Vagina (tissue), 2 donors: ENCODE data around the gene SFI1. TPM values are rescaled to one million over a fixed set of nuclear protein-coding genes. Genes with fewer than 3 reads are reported as not detected.

Experiments
- DNase-seq, 2 donors: peaks; one replicate each; pipeline ENCODE4 v3.0.0-alpha.2; 2017; ENCODE audit errors: extremely low spot score in 2 of 2
- H3K27ac ChIP-seq: fragments of 200-600 bp; sonication (generic); one replicate; pipeline ENCODE4 v1.5.1; 2019
- H3K27me3 ChIP-seq: fragments of 200-600 bp; sonication (generic); one replicate; pipeline ENCODE4 v1.5.1; 2019
- H3K36me3 ChIP-seq, 2 donors: fragments of 200-600 bp; sonication (generic); one replicate each; pipeline ENCODE4 v1.5.1; 2017 to 2019
- H3K4me1 ChIP-seq: fragments of 200-600 bp; sonication (generic); one replicate; pipeline ENCODE4 v1.5.1; 2019
- H3K4me3 ChIP-seq, 2 donors: fragments of 200-600 bp; sonication (generic); 1 replicate in 1 of 2; 2 replicates in 1 of 2; pipeline ENCODE4 v1.5.1; 2016 to 2019
- H3K9me3 ChIP-seq: fragments of 200-600 bp; sonication (generic); one replicate; pipeline ENCODE4 v1.5.1; 2019
- CTCF ChIP-seq, 3 experiments: fragments of 450-650 bp in 2 of 3; fragments of 200-600 bp in 1 of 3; sonication (generic) in 1 of 3; IDR thresholded peaks; one replicate each; pipeline ENCODE4 v1.5.1; 2017 to 2019; ENCODE audit warnings: antibody characterized with exemption in 3 of 3, mild to moderate bottlenecking in 2 of 3, moderate library complexity in 2 of 3
- POLR2A ChIP-seq, 2 donors: fragments of 450-650 bp; IDR thresholded peaks; one replicate each; pipeline ENCODE4 v1.6.1; 2017; ENCODE audit warnings: antibody characterized with exemption in 2 of 2, mild to moderate bottlenecking in 2 of 2, moderate library complexity in 2 of 2
- POLR2AphosphoS5 ChIP-seq, 2 donors: sonication (generic); formaldehyde crosslinking; IDR thresholded peaks; one replicate each; pipeline ENCODE4 v1.9.0; 2017; ENCODE audit warnings: antibody characterized with exemption in 2 of 2, mild to moderate bottlenecking in 2 of 2, low read depth in 1 of 2; ENCODE audit not compliant: insufficient read depth in 1 of 2
- intact Hi-C: fragments of 100-400 bp; cut with DNase I; formaldehyde crosslinking; loops from one replicate; pipeline ENCODE4 v1.15.1; 2023
- total RNA-seq: library from RNA; depleted of rRNA; stranded (reverse); fragments of >200 nt; gene quantifications from one replicate; pipeline ENCODE4 v1.2.3, GENCODE V29; 2016

Gene SFI1
- total RNA-seq, 1 donor from 2014 or later: 33.6 TPM

- Histone ChIP-seq H3K4me3 (no peak overlapping the region), H3K36me3 (peaks cover 0 to 7% of the 10 kb centered on the region in 2 donors), H3K27me3 (no peaks in the 10 kb centered on the region), H3K4me1 (peaks cover 4% of the 10 kb centered on the region), H3K9me3 (no peaks in the 10 kb centered on the region), H3K27ac (no peak overlapping the region)
- TF ChIP-seq CTCF (IDR thresholded peaks at IDR 0.05) (no peak), POLR2A (IDR thresholded peaks at IDR 0.05) (no peak), POLR2AphosphoS5 (IDR thresholded peaks at IDR 0.05; ENCODE audit: insufficient read depth in 1 of 2, low read depth in 1 of 2) (no peak)
- DNase-seq: no peak
- intact Hi-C loops: no loop called here
These were observed 116.6 kb downstream of the SFI1 start for GRCh38 chr22:31612891-31613285.

GRCh38 chr22:31613286-31613903 lies 117.1 kb downstream of the SFI1 start:
- DNase-seq: no peak
- H3K36me3 ChIP-seq: peaks cover 0 to 10% of the 10 kb centered on the region in 2 donors
- peaks cover 4% of the 10 kb centered on the region for H3K4me1 ChIP-seq
- intact Hi-C loops: no loop called here
- no peaks in the 10 kb centered on the region for H3K9me3 ChIP-seq
- TF ChIP-seq CTCF (IDR thresholded peaks at IDR 0.05): no peak
- no peak overlapping the region for H3K27ac ChIP-seq
- H3K4me3 ChIP-seq: no peak overlapping the region
- H3K27me3 ChIP-seq: no peaks in the 10 kb centered on the region

GRCh38 chr22:31613904-31614296 lies 117.6 kb downstream of the SFI1 start:
- Histone ChIP-seq H3K4me1 (peaks cover 4% of the 10 kb centered on the region), H3K9me3 (no peaks in the 10 kb centered on the region), H3K4me3 (no peak overlapping the region), H3K36me3 (peaks cover 0 to 14% of the 10 kb centered on the region in 2 donors), H3K27ac (no peak overlapping the region), H3K27me3 (no peaks in the 10 kb centered on the region)
- TF ChIP-seq CTCF (IDR thresholded peaks at IDR 0.05) (no peak), POLR2A (IDR thresholded peaks at IDR 0.05) (no peak), POLR2AphosphoS5 (IDR thresholded peaks at IDR 0.05; ENCODE audit: insufficient read depth in 1 of 2, low read depth in 1 of 2) (no peak)
- intact Hi-C loops: no loop called here
- DNase-seq: no peak

- Histone ChIP-seq H3K4me3 (no peak overlapping the region), H3K36me3 (peaks cover 0 to 24% of the 10 kb centered on the region in 2 donors), H3K27me3 (no peaks in the 10 kb centered on the region), H3K4me1 (peaks cover 4% of the 10 kb centered on the region), H3K9me3 (no peaks in the 10 kb centered on the region), H3K27ac (no peak overlapping the region)
- TF ChIP-seq POLR2AphosphoS5 (IDR thresholded peaks at IDR 0.05; ENCODE audit: insufficient read depth in 1 of 2, low read depth in 1 of 2): no peak
- no peak for TF ChIP-seq POLR2A (IDR thresholded peaks at IDR 0.05)
- no peak for TF ChIP-seq CTCF (IDR thresholded peaks at IDR 0.05)
- DNase-seq: no peak
- intact Hi-C loops: no loop called here
These were observed 118.6 kb downstream of the SFI1 start for GRCh38 chr22:31614781-31615490.

GRCh38 chr22:31615491-31615860 lies 119.1 kb downstream of the SFI1 start:
- H3K9me3 ChIP-seq: no peaks in the 10 kb centered on the region

More at GRCh38 chr22:31615491-31615860, 119.1 kb downstream of the SFI1 start:
- intact Hi-C loops: no loop called here
- peaks cover 4% of the 10 kb centered on the region for H3K4me1 ChIP-seq
- H3K36me3 ChIP-seq: peaks cover 0 to 30% of the 10 kb centered on the region in 2 donors
- no peak overlapping the region for H3K27ac ChIP-seq
- no peak overlapping the region for H3K4me3 ChIP-seq
- TF ChIP-seq POLR2AphosphoS5 (IDR thresholded peaks at IDR 0.05; ENCODE audit: insufficient read depth in 1 of 2, low read depth in 1 of 2): no peak
- no peak for TF ChIP-seq CTCF (IDR thresholded peaks at IDR 0.05)
- no peak for TF ChIP-seq POLR2A (IDR thresholded peaks at IDR 0.05)
- no peak for DNase-seq
- H3K27me3 ChIP-seq: no peaks in the 10 kb centered on the region
